ENCODE data around the gene SEMA4C.

DNA sequence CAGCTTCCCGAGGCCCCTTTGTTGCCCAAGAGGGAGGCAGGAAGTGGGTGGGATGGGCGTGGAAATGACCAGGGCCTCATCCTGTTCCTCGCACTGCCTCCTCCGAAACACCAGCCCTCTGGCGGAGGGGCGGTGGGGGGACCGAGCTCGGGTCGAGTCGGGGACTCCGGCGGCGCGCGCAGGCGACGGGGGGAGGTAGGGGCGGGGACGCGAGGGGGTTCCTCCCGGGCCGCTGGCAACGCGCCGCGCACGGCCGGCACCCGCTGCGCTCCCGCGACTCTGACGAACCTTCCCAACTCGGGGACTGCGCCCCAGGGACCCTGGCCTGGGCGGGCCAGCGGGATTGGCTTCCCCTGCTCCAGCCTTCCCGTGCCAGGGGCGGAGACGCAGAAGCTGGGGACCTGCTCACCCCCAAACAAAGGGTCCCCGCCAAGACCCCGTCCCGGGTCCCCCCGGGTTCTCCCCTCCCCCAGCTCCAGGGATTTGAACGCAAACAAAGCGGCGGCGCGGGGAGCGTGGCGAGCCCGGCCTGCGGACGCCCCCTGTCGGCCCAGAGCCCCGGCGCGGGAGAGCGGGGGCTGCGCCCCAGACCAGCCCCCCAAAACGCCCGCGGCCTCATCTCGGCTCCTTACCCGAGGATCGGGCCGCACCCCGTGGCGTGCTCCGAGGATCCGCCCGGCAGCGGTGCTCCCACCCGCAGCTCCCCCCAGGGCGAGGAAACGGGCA, 1.2 kb downstream of the SEMA4C start:
- TF ChIP-seq NR3C1 (IDR thresholded peaks at IDR 0.05) = no peak
- TF ChIP-seq, protein P1, sequence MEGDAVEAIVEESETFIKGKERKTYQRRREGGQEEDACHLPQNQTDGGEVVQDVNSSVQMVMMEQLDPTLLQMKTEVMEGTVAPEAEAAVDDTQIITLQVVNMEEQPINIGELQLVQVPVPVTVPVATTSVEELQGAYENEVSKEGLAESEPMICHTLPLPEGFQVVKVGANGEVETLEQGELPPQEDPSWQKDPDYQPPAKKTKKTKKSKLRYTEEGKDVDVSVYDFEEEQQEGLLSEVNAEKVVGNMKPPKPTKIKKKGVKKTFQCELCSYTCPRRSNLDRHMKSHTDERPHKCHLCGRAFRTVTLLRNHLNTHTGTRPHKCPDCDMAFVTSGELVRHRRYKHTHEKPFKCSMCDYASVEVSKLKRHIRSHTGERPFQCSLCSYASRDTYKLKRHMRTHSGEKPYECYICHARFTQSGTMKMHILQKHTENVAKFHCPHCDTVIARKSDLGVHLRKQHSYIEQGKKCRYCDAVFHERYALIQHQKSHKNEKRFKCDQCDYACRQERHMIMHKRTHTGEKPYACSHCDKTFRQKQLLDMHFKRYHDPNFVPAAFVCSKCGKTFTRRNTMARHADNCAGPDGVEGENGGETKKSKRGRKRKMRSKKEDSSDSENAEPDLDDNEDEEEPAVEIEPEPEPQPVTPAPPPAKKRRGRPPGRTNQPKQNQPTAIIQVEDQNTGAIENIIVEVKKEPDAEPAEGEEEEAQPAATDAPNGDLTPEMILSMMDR (IDR thresholded peaks at IDR 0.05) = peak; percentile 77
